ENCODE measurements around the gene RAP1GDS1.
"Not testable (repeated sequence)": the region's sequence is repeated elsewhere in the genome, so short reads cannot be mapped to it uniquely, and the experiment has no call there.

RAP1GDS1 gene

GRCh38 chr4:98343626-98344025 is 82.4 kb downstream of the RAP1GDS1 start:
- H3K4me3 ChIP-seq (replicated peaks; ENCODE audit: low read depth, low read length) = no peak overlapping the region
- DNase-seq (ENCODE audit: low read depth) = no peak
- TF ChIP-seq CTCF (IDR thresholded peaks at IDR 0.05; ENCODE audit: low read length, missing control alignments) = no peak

- no peak overlapping the region for H3K4me3 ChIP-seq (replicated peaks; ENCODE audit: low read depth, low read length)
- no peak for TF ChIP-seq CTCF (IDR thresholded peaks at IDR 0.05; ENCODE audit: low read length, missing control alignments)
Observed at GRCh38 chr4:98345838-98346237, 84.7 kb downstream of the RAP1GDS1 start.

GRCh38 chr4:98352396-98352795 is 91.2 kb downstream of the RAP1GDS1 start:
- TF ChIP-seq CTCF (IDR thresholded peaks at IDR 0.05; ENCODE audit: low read length, missing control alignments) = no peak
- H3K4me3 ChIP-seq (replicated peaks; ENCODE audit: low read depth, low read length) = peak overlapping the region; percentile 15
- DNase-seq (ENCODE audit: low read depth) = peak; percentile 39

More at GRCh38 chr4:98345838-98346237, 84.7 kb downstream of the RAP1GDS1 start:
- DNase-seq (ENCODE audit: low read depth) = no peak

- TF ChIP-seq CTCF (IDR thresholded peaks at IDR 0.05; ENCODE audit: low read length, missing control alignments) = no peak
- DNase-seq (ENCODE audit: low read depth) = no peak
- H3K4me3 ChIP-seq (replicated peaks; ENCODE audit: low read depth, low read length) = no peak overlapping the region
Observed at GRCh38 chr4:98352940-98353339, 91.8 kb downstream of the RAP1GDS1 start.

- no peak for TF ChIP-seq CTCF (IDR thresholded peaks at IDR 0.05; ENCODE audit: low read length, missing control alignments)
- no peak for DNase-seq (ENCODE audit: low read depth)
- no peak overlapping the region for H3K4me3 ChIP-seq (replicated peaks; ENCODE audit: low read depth, low read length)
Observed at GRCh38 chr4:98358630-98359248, 97.6 kb downstream of the RAP1GDS1 start.

- no peak overlapping the region for H3K4me3 ChIP-seq (replicated peaks; ENCODE audit: low read depth, low read length)
- DNase-seq (ENCODE audit: low read depth) = no peak
- no peak for TF ChIP-seq CTCF (IDR thresholded peaks at IDR 0.05; ENCODE audit: low read length, missing control alignments)
Observed at GRCh38 chr4:98359646-98360045, 98.5 kb downstream of the RAP1GDS1 start.

GRCh38 chr4:98363431-98363830 is 102.2 kb downstream of the RAP1GDS1 start:
- DNase-seq (ENCODE audit: low read depth) = peak; percentile 39
- TF ChIP-seq CTCF (IDR thresholded peaks at IDR 0.05; ENCODE audit: low read length, missing control alignments) = no peak
- H3K4me3 ChIP-seq (replicated peaks; ENCODE audit: low read depth, low read length) = no peak overlapping the region

GRCh38 chr4:98366275-98366674 is 105.1 kb downstream of the RAP1GDS1 start:
- not testable (repeated sequence) for DNase-seq (ENCODE audit: low read depth); H3K4me3 ChIP-seq (replicated peaks; ENCODE audit: low read depth, low read length)

GRCh38 chr4:98368000-98368399 is 106.8 kb downstream of the RAP1GDS1 start:
- H3K4me3 ChIP-seq (replicated peaks; ENCODE audit: low read depth, low read length) = not testable (repeated sequence)

More at GRCh38 chr4:98368000-98368399, 106.8 kb downstream of the RAP1GDS1 start:
- not testable (repeated sequence) for DNase-seq (ENCODE audit: low read depth)
